ENCODE data around the gene COMMD4.
"Not testable (repeated sequence)": the region's sequence is repeated elsewhere in the genome, so short reads cannot be mapped to it uniquely, and the experiment has no call there.

COMMD4 gene

GRCh38 chr15:75329571-75329970, 6.3 kb upstream of the COMMD4 start:
- DNase-seq (ENCODE audit: low read depth in 3 of 3, low spot score in 1 of 3) = no peak

DNA sequence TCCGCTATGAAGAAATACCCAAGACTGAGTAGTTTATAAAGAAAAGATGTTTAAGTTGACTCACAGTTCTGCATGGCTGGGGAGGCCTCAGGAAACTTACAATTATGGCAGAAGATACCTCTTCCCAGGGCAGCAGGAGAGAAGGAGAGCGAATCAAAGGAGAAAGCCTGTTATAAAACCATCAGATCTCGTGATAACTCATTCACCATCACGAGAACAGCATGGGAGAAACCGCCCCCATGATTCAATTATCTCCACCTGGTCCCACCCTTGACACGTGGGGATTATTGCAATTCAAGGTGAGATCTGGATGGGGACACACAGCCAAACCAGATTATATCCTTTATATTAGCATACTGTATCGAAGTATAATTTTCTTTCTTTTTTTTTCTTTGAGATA, 3.8 kb upstream of the COMMD4 start:
- not testable (repeated sequence) for DNase-seq (ENCODE audit: low read depth in 3 of 3, low spot score in 1 of 3)

DNA sequence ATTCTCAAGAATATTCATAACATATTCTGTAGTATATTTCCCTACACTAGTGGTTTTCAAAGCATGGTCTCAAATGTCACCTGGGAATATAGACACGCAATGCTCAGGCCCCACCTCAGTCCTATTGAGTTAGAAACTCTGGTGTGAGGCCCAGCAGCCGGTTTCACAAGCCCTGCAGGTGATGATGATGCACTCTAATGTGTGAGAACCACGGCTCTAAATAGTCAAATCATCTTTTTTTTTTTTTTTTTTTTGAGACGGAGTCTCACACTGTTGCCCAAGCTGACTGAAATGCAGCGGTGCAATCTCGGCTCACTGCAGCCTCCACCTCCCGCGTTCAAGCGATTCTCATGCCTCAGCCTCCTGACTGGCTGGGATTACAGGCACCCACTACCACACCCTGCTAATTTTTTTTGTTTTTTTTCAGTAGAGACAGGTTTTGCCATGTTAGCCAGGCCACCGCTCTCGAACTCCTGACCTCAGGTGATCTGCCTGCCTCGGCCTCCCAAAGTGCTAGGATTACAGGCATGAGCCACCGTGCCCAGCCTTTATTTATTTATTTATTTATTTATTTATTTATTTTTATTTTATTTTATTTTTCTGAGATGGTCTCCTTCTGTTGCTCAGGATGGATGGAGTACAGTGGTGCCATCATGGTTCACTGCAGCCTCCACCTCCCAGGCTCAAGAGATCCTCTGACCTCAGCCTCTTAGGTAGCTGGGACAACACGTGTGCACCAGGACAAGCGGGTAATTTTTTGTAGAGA, 2.0 kb upstream of the COMMD4 start:
- not testable (repeated sequence) for DNase-seq (ENCODE audit: low read depth in 3 of 3, low spot score in 1 of 3)

DNA sequence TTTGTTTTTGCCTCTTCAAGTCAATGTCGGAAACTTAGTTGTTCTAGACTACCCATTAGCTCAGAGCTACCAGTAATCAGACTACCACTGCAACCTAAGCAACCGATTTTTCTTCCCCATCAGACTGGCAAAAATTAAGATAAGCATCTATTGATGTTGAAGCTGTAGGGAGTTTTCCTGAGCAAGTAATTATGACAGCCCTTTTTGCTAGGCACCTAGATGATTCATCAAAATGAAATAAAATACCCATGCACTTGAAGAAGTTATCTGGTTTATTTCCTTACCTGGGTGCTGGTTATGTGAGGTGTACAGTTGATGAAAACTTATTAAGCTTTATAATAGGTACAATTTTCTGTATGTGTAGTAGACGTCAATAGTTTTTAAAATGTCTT, 554 bp upstream of the COMMD4 start:
- DNase-seq (ENCODE audit: low read depth in 3 of 3, low spot score in 1 of 3) = no peak

GRCh38 chr15:75338661-75339240, 2.9 kb downstream of the COMMD4 start:
- DNase-seq (ENCODE audit: low read depth in 3 of 3, low spot score in 1 of 3) = no peak

DNA sequence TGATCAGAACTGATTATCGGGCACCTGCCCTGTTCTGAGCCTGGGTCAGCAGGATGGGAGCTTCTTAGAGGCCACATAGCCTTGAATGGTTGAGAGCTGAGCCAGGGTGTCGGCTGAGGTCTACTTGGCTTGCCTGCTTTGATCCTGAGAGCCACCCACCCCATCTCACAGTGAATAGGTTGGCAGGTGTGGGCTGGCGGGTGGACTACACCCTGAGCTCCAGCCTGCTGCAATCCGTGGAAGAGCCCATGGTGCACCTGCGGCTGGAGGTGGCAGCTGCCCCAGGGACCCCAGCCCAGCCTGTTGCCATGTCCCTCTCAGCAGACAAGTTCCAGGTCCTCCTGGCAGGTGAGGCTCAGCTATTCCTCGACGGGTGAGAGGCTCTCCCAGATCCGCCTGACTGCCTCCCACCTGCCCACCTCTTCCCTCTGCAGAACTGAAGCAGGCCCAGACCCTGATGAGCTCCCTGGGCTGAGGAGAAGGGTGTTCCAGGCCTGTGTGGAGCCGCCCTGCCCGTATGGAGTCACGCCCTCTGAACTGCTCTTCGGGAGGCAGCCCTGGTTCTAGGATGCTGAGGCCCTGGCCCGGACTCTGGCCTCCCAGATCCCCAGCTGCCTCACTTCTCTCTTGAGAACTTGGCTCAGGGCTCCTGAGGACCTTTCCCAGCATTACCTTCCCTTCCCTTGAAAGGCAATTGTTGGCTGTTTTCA, 3.8 kb downstream of the COMMD4 start:
- no peak for DNase-seq (ENCODE audit: low read depth in 3 of 3, low spot score in 1 of 3)

DNA sequence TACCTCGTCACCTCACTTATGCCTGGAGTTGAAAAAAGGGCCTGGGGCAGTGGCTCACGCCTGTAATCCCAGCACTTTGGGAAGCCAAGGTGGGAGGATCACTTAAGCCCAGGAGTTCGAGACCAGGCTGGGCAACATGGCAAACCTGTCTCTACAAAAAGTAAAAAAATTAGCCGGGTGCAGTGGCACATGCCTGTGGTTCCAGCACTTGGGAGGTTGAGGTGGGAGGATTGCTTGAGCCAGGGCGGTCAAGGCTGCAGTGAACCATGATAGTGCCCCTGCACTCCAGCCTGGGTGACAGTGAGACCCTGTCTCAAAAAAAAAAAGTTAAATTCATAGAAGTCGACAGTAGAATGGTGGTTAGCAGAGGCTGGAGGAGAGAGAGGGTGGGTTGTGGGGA, 6.4 kb downstream of the COMMD4 start:
- DNase-seq (ENCODE audit: low read depth in 3 of 3, low spot score in 1 of 3) = no peak

DNA sequence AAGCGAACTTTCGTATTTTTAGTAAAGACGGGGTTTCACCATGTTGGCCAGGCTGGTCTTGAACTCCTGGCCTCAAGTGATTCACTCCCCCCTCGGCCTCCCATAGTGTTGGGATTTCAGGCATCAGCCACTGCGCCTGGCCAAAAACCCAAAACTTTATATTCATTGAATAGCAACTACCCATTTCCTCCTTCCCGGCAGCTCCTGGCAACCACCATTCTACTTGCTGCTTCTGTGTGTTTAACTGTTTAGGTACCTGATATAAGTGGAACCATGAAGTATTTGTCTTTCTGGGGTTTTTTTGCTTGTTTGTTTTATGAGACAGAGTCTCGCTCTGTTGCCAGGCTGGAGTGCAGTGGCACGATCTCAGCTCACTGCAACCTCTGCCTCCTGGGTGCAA, 8.1 kb downstream of the COMMD4 start:
- DNase-seq (ENCODE audit: low read depth in 3 of 3, low spot score in 1 of 3) = not testable (repeated sequence)

DNA sequence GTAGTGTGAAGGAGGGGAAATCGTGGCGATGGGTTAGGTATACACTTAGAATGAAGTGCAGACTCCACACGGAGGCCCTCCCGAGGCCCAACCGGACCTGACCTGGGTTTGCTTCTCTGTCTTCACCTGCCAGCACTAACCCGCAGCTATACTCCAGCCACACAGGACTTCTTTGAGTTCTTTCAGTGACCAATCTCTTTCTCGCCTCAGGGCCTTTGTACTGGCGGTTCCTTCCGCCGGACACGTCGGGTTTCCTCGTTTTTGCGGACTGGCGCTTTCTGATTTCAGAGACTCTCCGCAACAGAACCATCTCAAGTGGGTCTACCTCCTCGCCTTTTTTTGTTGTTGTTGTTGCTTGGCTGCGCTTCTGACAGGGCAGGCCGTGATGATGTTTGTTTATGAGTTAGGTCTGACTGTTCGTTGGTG, 10.9 kb downstream of the COMMD4 start, which contains the start of gene NEIL1:
Gene NEIL1 (plus strand): TSS at position 244 of the 426 bp plus-strand sequence. CDS start 1,867 bp downstream, outside the sequence.
- DNase-seq (ENCODE audit: low read depth in 3 of 3, low spot score in 1 of 3) = no peak

DNA sequence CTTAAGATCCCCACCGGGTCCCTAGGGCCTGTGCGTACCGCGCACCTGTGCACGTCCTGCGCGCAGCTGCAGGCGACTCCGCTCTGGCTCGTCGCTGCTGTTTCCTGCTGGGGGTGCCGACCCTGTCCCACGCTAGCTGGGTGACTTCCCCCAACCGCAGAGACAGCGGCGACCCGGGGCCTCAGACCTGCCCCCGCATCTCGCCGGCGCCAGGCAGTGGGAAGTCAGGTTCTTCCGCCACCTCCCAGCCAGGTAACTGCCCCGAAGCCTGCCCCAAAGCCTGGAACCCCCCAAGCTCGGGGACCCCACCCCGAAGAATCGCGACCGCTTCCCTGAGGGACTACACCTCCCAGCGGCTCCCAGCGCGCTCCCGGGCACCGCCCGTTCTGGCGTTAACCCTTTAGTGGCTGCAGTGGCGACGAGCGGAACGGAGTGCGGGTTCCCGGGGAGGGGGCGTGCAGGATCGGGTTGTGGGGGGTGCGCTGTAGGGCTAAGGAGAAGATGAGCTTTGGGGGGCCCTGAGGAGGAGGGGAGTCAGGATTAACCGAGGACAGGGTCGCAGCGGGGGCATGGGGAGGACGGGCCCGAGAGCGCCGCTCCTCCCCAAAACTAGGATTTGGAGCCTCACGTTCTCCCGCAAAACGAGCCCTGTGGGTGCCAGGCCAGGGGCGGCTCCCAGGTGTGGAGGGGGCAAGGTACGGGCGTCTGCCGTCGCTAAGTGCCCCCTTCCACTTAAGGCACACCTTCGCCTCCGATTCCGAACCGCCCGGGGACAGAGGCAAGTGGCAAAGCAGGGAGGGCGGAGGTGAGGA, 11.6 kb downstream of the COMMD4 start:
- peak; percentile 19 to 33 (median 32) for DNase-seq (ENCODE audit: low read depth in 3 of 3, low spot score in 1 of 3)

DNA sequence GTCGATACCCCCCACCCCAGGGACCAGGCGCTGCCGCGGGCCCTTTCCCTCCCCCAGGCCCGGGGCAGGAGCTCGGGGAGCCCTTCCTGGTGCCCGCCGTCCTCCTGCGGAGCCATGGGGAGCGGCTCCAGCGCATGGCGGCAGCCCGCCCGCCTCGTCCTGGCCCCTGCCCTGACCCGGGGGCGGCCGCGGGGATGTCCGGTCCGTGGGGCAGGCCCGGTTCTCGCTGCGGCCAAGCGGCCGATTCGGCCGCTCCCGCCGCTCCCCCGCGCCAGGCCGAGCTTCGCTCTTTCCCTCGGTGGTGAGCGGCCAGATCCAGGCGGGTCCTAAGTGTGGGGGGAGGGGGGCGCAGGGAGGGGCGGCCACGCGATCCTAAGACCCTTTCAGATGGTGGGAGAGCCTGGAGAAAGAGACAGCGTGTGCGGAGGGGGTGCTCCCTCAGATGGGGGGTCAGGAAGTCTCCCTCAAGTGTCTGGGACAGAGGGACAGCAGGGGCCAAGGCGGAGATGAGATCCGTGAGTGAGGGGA, 12.2 kb downstream of the COMMD4 start:
- no peak for DNase-seq (ENCODE audit: low read depth in 3 of 3, low spot score in 1 of 3)

DNA sequence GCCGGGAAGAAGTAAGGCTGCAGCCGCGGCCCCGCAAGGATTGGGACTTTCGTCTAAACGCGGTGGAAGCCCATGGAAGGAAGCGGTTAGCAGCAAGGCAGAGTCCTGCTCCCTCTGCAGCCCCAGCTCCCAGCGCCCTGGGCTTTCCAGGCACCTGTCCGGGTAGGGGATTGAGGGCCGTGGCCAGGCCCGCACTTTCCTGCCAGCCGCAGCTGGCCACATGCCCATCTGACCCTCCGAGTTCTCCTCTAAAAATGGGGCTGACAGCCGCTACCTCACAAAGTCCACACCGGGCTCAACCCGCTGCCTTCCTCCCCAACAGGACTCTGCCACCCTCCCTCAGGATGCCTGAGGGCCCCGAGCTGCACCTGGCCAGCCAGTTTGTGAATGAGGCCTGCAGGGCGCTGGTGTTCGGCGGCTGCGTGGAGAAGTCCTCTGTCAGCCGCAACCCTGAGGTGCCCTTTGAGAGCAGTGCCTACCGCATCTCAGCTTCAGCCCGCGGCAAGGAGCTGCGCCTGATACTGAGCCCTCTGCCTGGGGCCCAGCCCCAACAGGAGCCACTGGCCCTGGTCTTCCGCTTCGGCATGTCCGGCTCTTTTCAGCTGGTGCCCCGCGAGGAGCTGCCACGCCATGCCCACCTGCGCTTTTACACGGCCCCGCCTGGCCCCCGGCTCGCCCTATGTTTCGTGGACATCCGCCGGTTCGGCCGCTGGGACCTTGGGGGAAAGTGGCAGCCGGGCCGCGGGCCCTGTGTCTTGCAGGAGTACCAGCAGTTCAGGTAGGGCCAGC, 12.9 kb downstream of the COMMD4 start:
- DNase-seq (ENCODE audit: low read depth in 3 of 3, low spot score in 1 of 3) = no peak

GRCh38 chr15:75349351-75349669, 13.4 kb downstream of the COMMD4 start:
- not testable (repeated sequence) for DNase-seq (ENCODE audit: low read depth in 3 of 3, low spot score in 1 of 3)

- DNase-seq (ENCODE audit: low read depth in 3 of 3, low spot score in 1 of 3) = peak in 1 of 3 donors; percentile 42
These were observed 14.2 kb downstream of the COMMD4 start for GRCh38 chr15:75349851-75350588.

GRCh38 chr15:75350601-75351361, 14.9 kb downstream of the COMMD4 start:
- DNase-seq (ENCODE audit: low read depth in 3 of 3, low spot score in 1 of 3) = no peak

DNA sequence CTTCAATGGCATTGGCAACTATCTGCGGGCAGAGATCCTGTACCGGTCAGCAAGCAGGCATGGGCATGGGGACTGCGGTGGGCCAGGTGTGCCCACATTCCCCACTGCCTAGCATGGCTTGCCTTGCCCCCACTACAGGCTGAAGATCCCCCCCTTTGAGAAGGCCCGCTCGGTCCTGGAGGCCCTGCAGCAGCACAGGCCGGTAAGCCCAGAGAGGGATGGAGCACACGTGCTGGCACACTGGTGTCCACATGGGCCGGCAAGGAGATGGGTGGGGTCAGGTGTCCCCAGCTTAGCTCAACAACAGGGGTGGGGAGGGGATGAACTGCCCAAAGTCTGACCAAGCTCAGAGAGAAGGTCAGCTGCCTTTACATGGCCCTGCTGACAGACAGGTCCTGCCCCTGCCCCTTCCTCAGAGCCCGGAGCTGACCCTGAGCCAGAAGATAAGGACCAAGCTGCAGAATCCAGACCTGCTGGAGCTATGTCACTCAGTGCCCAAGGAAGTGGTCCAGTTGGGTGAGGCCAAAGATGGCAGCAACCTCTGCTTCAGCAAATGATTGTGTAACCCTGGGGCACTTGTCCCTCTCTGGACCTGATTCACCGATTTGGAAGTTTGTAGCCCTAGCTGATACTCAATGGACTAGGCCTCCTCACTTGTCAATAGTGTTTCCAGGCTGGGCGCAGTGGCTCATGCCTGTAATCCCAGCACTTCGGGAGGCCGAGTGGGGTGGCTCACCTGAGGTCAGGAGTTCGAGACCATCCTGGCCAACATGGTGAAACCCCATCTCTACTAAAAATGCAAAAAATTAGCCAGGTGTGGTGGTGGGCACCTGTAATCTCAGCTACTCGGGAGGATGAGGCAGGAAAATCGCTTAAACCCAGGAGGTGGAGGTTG, 16.6 kb downstream of the COMMD4 start:
- DNase-seq (ENCODE audit: low read depth in 3 of 3, low spot score in 1 of 3) = no peak

- no peak for DNase-seq (ENCODE audit: low read depth in 3 of 3, low spot score in 1 of 3)
These were observed 17.7 kb downstream of the COMMD4 start for GRCh38 chr15:75353604-75354003.

DNA sequence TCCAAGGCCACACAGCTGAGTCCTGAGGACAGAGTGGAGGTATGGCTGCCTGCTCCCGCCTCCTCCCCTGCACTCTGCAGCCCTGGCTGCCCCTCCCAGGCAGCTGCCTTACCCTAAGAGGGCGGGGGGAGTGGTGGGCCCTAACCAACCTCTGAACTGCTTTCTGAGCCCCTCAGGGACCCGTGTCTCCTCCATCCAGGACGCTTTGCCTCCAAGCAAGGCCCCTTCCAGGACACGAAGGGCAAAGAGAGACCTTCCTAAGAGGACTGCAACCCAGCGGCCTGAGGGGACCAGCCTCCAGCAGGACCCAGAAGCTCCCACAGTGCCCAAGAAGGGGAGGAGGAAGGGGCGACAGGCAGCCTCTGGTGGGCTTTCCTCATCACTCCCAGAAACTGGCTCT, 18.6 kb downstream of the COMMD4 start:
- DNase-seq (ENCODE audit: low read depth in 3 of 3, low spot score in 1 of 3) = no peak

All from stimulated activated CD4-positive, alpha-beta T cell treated with anti-CD3 and anti-CD28 coated beads, TNF-alpha, amount 100 ng/mL, for 1 hour (primary cell).